Neural cell (in vitro differentiated cells): Measurements from ENCODE around the gene NMNAT3. TPM values are rescaled to one million over a fixed set of nuclear protein-coding genes. Genes with fewer than 3 reads are reported as not detected.
A peak's percentile ranks its signal among the peaks of the same experiment; 100 is the strongest.

ENCODE experiments used
- H2AFZ ChIP-seq: fragments of 200-600, 300-800 bp; sonication (generic), shearing (Covaris generic); 2 replicates; pipeline ENCODE4 v1.6.0; 2014; ENCODE audit warnings: low read depth, mild to moderate bottlenecking, antibody characterized with exemption, low read length, moderate library complexity
- H3F3A ChIP-seq: fragments of 200-600 bp; shearing (Covaris generic); 2 replicates; pipeline ENCODE4 v1.6.1; 2016; ENCODE audit warnings: mild to moderate bottlenecking, moderate library complexity, mixed read lengths, antibody characterized with exemption, low read length; ENCODE audit not compliant: insufficient read depth, poor library complexity, severe bottlenecking
- H3K27ac ChIP-seq: fragments of 200-600, 300-800 bp; sonication (generic), shearing (Covaris generic); 2 replicates; pipeline ENCODE4 v1.5.1; 2014; ENCODE audit warnings: mild to moderate bottlenecking, low read length, moderate library complexity
- H3K27me3 ChIP-seq: fragments of 300-800, 200-600 bp; sonication (generic), shearing (Covaris generic); 2 replicates; pipeline ENCODE4 v1.6.0; 2014; ENCODE audit warnings: mild to moderate bottlenecking, low read depth, low read length, moderate library complexity; ENCODE audit not compliant: insufficient read depth
- H3K36me3 ChIP-seq: fragments of 300-800, 200-600 bp; sonication (generic), shearing (Covaris generic); 2 replicates; pipeline ENCODE4 v1.5.1; 2014; ENCODE audit warnings: mild to moderate bottlenecking, antibody characterized with exemption, low read length, moderate library complexity; ENCODE audit not compliant: insufficient read depth
- H3K4me2 ChIP-seq: fragments of 300-800, 200-600 bp; sonication (generic), shearing (Covaris generic); 2 replicates; pipeline ENCODE4 v1.6.0; 2014; ENCODE audit warnings: mild to moderate bottlenecking, low read length
- H3K4me3 ChIP-seq: fragments of 300-800, 200-600 bp; sonication (generic), shearing (Covaris generic); 2 replicates; pipeline ENCODE4 v1.5.1; 2014; ENCODE audit warnings: mild to moderate bottlenecking, low read length, moderate library complexity
- H3K79me2 ChIP-seq: fragments of 200-600 bp; shearing (Covaris generic); replicated peaks from 2 replicates; pipeline ENCODE4 v1.6.0; 2014; ENCODE audit warnings: mild to moderate bottlenecking, low read length, moderate library complexity; ENCODE audit not compliant: insufficient read depth
- H3K9ac ChIP-seq: fragments of 300-800, 200-600 bp; sonication (generic), shearing (Covaris generic); 2 replicates; pipeline ENCODE4 v1.6.1; 2016; ENCODE audit warnings: mild to moderate bottlenecking, low read length, mixed read lengths
- H3K9me2 ChIP-seq: fragments of 200-600 bp; shearing (Covaris generic); 2 replicates; pipeline ENCODE4 v1.6.1; 2016; ENCODE audit warnings: mild to moderate bottlenecking, low read length, mixed read lengths; ENCODE audit not compliant: insufficient read depth
- H3K9me3 ChIP-seq: fragments of 200-600, 300-800 bp; sonication (generic), shearing (Covaris generic); 2 replicates; pipeline ENCODE4 v1.6.1; 2016; ENCODE audit warnings: mild to moderate bottlenecking, mixed run types, low read length, moderate library complexity, mixed read lengths
- H4K20me1 ChIP-seq: fragments of 200-600 bp; shearing (Covaris generic); 2 replicates; pipeline ENCODE4 v1.6.1; 2016; ENCODE audit warnings: mild to moderate bottlenecking, mixed run types; ENCODE audit not compliant: insufficient read depth
- EP300 ChIP-seq: fragments of 450-650 bp; conservative IDR thresholded peaks from 2 replicates; pipeline ENCODE4 v1.6.1; 2014; ENCODE audit warnings: antibody characterized with exemption, mild to moderate bottlenecking, moderate library complexity; ENCODE audit not compliant: poor library complexity, severe bottlenecking
- EZH2 ChIP-seq: fragments of 200-600, 300-800 bp; shearing (Covaris generic), sonication (generic); IDR thresholded peaks from 2 replicates; pipeline ENCODE4 v1.6.1; 2014; ENCODE audit warnings: antibody characterized with exemption, low read length, borderline replicate concordance, mild to moderate bottlenecking; ENCODE audit not compliant: insufficient read depth, poor library complexity, severe bottlenecking
- MXI1 ChIP-seq: fragments of 450-650 bp; conservative IDR thresholded peaks from 2 replicates; pipeline ENCODE4 v1.6.1; 2014; ENCODE audit warnings: antibody characterized with exemption, mild to moderate bottlenecking; ENCODE audit not compliant: poor library complexity, severe bottlenecking
- POLR2AphosphoS5 ChIP-seq: IDR thresholded peaks from 2 replicates; pipeline ENCODE4 v1.6.1; 2012
- RAD21 ChIP-seq: fragments of 450-650 bp; conservative IDR thresholded peaks from 2 replicates; pipeline ENCODE4 v1.6.1; 2014; ENCODE audit warnings: antibody characterized with exemption, mild to moderate bottlenecking, moderate library complexity
- SMC3 ChIP-seq: fragments of 450-650 bp; conservative IDR thresholded peaks from 2 replicates; pipeline ENCODE4 v1.6.1; 2014; ENCODE audit warnings: antibody characterized with exemption, mild to moderate bottlenecking, moderate library complexity; ENCODE audit not compliant: poor library complexity
- TAF1 ChIP-seq: IDR thresholded peaks from 2 replicates; pipeline ENCODE4 v1.6.1; 2012; ENCODE audit warnings: low read depth
- polyA plus RNA-seq: library from polyadenylated mRNA; depleted of rRNA; stranded (reverse); fragments of >200 nt; gene quantifications from 2 replicates; pipeline ENCODE4 v1.2.3, GENCODE V29; 2014
- TF ChIP-seq, protein P1 (sequence below): IDR thresholded peaks from 2 replicates; pipeline ENCODE4 v1.6.1; 2012; ENCODE audit warnings: borderline replicate concordance
- TF ChIP-seq, protein P2 (sequence below): fragments of 450-650 bp; IDR thresholded peaks from 2 replicates; pipeline ENCODE4 v1.5.1; 2014; ENCODE audit warnings: antibody characterized with exemption, mild to moderate bottlenecking, moderate library complexity; ENCODE audit not compliant: poor library complexity, severe bottlenecking

Gene NMNAT3
- polyA plus RNA-seq, 1 donor from 2014 or later: 2.3 TPM

DNA sequence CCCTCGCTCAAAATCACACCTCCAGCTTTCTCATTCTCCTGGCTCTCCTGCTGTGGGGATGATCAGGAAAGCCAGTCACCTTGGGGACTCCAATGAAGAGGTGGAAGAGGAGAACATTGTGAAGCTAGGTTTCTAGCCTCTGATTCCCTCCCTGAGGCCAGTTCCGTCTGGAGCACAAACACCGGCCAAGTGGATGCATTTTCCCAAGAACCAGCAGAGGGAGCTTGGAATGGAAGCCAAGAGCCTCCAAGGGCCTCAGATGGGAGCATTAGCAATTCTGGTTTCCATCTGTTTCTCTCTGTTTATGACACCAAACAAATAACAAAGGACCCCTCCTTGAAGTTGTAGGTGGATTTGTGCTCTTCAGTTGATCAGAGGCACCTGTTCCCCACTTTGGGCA is 40.6 kb upstream of the NMNAT3 start:
- Histone ChIP-seq H3K36me3 (no peaks in the 10 kb centered on the region), H3K9me3 (no peaks in the 10 kb centered on the region), H3K27me3 (no peaks in the 10 kb centered on the region), H3K4me3 (no peak overlapping the region), H3F3A (no peaks in the 10 kb centered on the region), H3K9ac (no peak overlapping the region), H3K4me2 (no peak overlapping the region), H3K27ac (no peak overlapping the region), H2AFZ (no peak overlapping the region), H3K79me2 (no peaks in the 10 kb centered on the region), H3K9me2 (no peaks in the 10 kb centered on the region), H4K20me1 (no peaks in the 10 kb centered on the region)
- TF ChIP-seq, protein P1, sequence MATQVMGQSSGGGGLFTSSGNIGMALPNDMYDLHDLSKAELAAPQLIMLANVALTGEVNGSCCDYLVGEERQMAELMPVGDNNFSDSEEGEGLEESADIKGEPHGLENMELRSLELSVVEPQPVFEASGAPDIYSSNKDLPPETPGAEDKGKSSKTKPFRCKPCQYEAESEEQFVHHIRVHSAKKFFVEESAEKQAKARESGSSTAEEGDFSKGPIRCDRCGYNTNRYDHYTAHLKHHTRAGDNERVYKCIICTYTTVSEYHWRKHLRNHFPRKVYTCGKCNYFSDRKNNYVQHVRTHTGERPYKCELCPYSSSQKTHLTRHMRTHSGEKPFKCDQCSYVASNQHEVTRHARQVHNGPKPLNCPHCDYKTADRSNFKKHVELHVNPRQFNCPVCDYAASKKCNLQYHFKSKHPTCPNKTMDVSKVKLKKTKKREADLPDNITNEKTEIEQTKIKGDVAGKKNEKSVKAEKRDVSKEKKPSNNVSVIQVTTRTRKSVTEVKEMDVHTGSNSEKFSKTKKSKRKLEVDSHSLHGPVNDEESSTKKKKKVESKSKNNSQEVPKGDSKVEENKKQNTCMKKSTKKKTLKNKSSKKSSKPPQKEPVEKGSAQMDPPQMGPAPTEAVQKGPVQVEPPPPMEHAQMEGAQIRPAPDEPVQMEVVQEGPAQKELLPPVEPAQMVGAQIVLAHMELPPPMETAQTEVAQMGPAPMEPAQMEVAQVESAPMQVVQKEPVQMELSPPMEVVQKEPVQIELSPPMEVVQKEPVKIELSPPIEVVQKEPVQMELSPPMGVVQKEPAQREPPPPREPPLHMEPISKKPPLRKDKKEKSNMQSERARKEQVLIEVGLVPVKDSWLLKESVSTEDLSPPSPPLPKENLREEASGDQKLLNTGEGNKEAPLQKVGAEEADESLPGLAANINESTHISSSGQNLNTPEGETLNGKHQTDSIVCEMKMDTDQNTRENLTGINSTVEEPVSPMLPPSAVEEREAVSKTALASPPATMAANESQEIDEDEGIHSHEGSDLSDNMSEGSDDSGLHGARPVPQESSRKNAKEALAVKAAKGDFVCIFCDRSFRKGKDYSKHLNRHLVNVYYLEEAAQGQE: no peak
- no peak for TF ChIP-seq EZH2
- peak; percentile 26 for TF ChIP-seq RAD21
- peak; percentile 44 for TF ChIP-seq SMC3
- TF ChIP-seq, protein P2, sequence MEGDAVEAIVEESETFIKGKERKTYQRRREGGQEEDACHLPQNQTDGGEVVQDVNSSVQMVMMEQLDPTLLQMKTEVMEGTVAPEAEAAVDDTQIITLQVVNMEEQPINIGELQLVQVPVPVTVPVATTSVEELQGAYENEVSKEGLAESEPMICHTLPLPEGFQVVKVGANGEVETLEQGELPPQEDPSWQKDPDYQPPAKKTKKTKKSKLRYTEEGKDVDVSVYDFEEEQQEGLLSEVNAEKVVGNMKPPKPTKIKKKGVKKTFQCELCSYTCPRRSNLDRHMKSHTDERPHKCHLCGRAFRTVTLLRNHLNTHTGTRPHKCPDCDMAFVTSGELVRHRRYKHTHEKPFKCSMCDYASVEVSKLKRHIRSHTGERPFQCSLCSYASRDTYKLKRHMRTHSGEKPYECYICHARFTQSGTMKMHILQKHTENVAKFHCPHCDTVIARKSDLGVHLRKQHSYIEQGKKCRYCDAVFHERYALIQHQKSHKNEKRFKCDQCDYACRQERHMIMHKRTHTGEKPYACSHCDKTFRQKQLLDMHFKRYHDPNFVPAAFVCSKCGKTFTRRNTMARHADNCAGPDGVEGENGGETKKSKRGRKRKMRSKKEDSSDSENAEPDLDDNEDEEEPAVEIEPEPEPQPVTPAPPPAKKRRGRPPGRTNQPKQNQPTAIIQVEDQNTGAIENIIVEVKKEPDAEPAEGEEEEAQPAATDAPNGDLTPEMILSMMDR: no peak
- TF ChIP-seq POLR2AphosphoS5: no peak
- no peak for TF ChIP-seq MXI1
- TF ChIP-seq TAF1: no peak
- TF ChIP-seq EP300: no peak

- Histone ChIP-seq H4K20me1 (no peaks in the 10 kb centered on the region), H3K9me2 (no peaks in the 10 kb centered on the region), H3K36me3 (no peaks in the 10 kb centered on the region), H2AFZ (no peak overlapping the region), H3K79me2 (no peaks in the 10 kb centered on the region), H3F3A (no peaks in the 10 kb centered on the region), H3K9ac (no peak overlapping the region), H3K4me2 (no peak overlapping the region), H3K27ac (no peak overlapping the region), H3K27me3 (no peaks in the 10 kb centered on the region), H3K4me3 (no peak overlapping the region), H3K9me3 (no peaks in the 10 kb centered on the region)
- TF ChIP-seq POLR2AphosphoS5 (no peak), MXI1 (no peak), TAF1 (no peak), RAD21 (no peak), EZH2 (no peak), SMC3 (no peak), EP300 (no peak)
- TF ChIP-seq, protein P1: no peak
- TF ChIP-seq, protein P2: no peak
Observed at GRCh38 chr3:139716908-139717485, 39.2 kb upstream of the NMNAT3 start.
